ENCODE measurements around the gene CIITA.

- TF ChIP-seq EZH2 (IDR thresholded peaks at IDR 0.05; ENCODE audit: insufficient read depth, poor library complexity, severe bottlenecking) (no peak), EZH2phosphoT487 (IDR thresholded peaks at IDR 0.05; ENCODE audit: insufficient read depth, low read depth) (no peak)
Observed at GRCh38 chr16:10851512-10851911, 25.5 kb upstream of the CIITA start.

All from GM23248 (cell line).